Measurements from ENCODE around the gene MXD1. TPM values are rescaled to one million over a fixed set of nuclear protein-coding genes. Genes with fewer than 3 reads are reported as not detected.

Gene MXD1
- polyA plus RNA-seq, 3 donors: 83.1 to 247 (median 112) TPM

GRCh38 chr2:69918401-69918800 is 3.5 kb downstream of the MXD1 start:
- H3K27ac ChIP-seq (ENCODE audit: low read depth in 1 of 2, low read length in 2 of 2): peak overlapping the region in 1 of 2 donors; percentile 90
- peak overlapping the region; percentile 25 to 98 (median 85) for H3K4me3 ChIP-seq (replicated peaks in 1 of 3; ENCODE audit: low read depth in 2 of 3, low read length in 3 of 3)
- intact Hi-C loops (cut with micrococcal nuclease): loop anchor here in 1 of 2 donors (5.0 kb wide), 1 partner anchor 169 kb away; the partner anchor contains the start of gene PCBP1
- H3K4me1 ChIP-seq (ENCODE audit: control insufficient read depth in 1 of 2, insufficient read depth in 2 of 2, low read length in 2 of 2): peaks cover 39 to 46% of the 10 kb centered on the region in 2 donors
- H4K20me1 ChIP-seq (ENCODE audit: insufficient read depth, low read length): peaks cover 35% of the 10 kb centered on the region
- Mint-ChIP-seq H3K9me3 (peaks cover 0 to 2% (median 0%) of the 10 kb centered on the region in 7 donors), H3K27ac (peak overlapping the region; percentile 89 to 94 (median 91)), H3K4me1 (peaks cover 33% of the 10 kb centered on the region), H3K36me3 (peaks cover 56 to 69% of the 10 kb centered on the region in 2 donors), H3K4me3 (peak overlapping the region; percentile 59 to 90), H3K27me3 (ENCODE audit: low read depth in 3 of 3) (peaks cover 0 to 2% (median 0%) of the 10 kb centered on the region in 3 donors)
- H3K27me3 ChIP-seq (ENCODE audit: control insufficient read depth in 2 of 2, insufficient read depth in 2 of 2, low read length in 2 of 2): no peaks in the 10 kb centered on the region
- no peaks in the 10 kb centered on the region for H3K9me3 ChIP-seq (replicated peaks in 1 of 2; ENCODE audit: control insufficient read depth in 1 of 2, insufficient read depth in 1 of 2, low read length in 2 of 2)
- peak; percentile 45 to 75 (median 69) for DNase-seq
- peaks cover 87% of the 10 kb centered on the region for H3K79me2 ChIP-seq (ENCODE audit: insufficient read depth, low read length)
- H2AFZ ChIP-seq (ENCODE audit: insufficient read depth, low read depth, low read length, poor library complexity, severe bottlenecking): no peak overlapping the region
- no peak for TF ChIP-seq CTCF (IDR thresholded peaks at IDR 0.05)
- H3K9ac ChIP-seq (ENCODE audit: insufficient read depth, low read length, poor library complexity, severe bottlenecking): peak overlapping the region; percentile 57
- H3K36me3 ChIP-seq (replicated peaks in 1 of 2; ENCODE audit: control insufficient read depth in 1 of 2, insufficient read depth in 2 of 2, low read length in 2 of 2): peaks cover 44 to 59% of the 10 kb centered on the region in 2 donors
- WGBS (ENCODE audit: insufficient coverage): no CpG with 5 or more reads among the region's 3 CpGs
- peak overlapping the region; percentile 77 for H3K4me2 ChIP-seq (replicated peaks; ENCODE audit: extremely low read depth, low read length, poor library complexity, severe bottlenecking)

DNA sequence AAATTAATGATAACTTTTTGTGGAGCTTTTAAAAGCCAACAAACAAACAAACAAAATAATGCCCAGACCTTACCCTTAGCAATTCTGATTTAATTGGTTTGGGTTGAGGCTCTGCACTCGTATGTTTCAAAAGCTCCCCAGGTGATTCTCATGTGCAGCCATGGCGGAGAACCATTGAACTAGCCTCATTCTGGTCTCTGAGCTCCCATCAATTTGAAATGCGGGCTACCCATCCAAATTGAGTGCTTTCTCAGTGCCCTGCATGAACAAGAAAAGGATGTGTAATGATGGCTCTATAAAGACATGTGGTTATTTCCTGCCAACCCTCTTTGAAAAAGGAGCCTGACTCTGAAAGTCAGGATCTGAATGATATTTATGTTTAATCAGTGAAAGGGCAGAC is 8.2 kb downstream of the MXD1 start:
- WGBS (ENCODE audit: insufficient coverage): 93% methylated on average over 2 of the region's 3 CpGs
- no peaks in the 10 kb centered on the region for H3K9me3 ChIP-seq (replicated peaks in 1 of 2; ENCODE audit: control insufficient read depth in 1 of 2, insufficient read depth in 1 of 2, low read length in 2 of 2)
- Mint-ChIP-seq H3K4me1 (peaks cover 53% of the 10 kb centered on the region), H3K27me3 (ENCODE audit: low read depth in 3 of 3) (peaks cover 0 to 2% (median 0%) of the 10 kb centered on the region in 3 donors), H3K27ac (peak overlapping the region in 3 of 7 donors; percentile 43 to 54 (median 48)), H3K9me3 (peaks cover 0 to 4% (median 0%) of the 10 kb centered on the region in 7 donors), H3K36me3 (peaks cover 72 to 89% of the 10 kb centered on the region in 2 donors), H3K4me3 (no peak overlapping the region)
- no peak for DNase-seq
- no peak overlapping the region for H2AFZ ChIP-seq (ENCODE audit: insufficient read depth, low read depth, low read length, poor library complexity, severe bottlenecking)
- no peaks in the 10 kb centered on the region for H3K27me3 ChIP-seq (ENCODE audit: control insufficient read depth in 2 of 2, insufficient read depth in 2 of 2, low read length in 2 of 2)
- no peak overlapping the region for H3K27ac ChIP-seq (ENCODE audit: low read depth in 1 of 2, low read length in 2 of 2)
- H3K4me2 ChIP-seq (replicated peaks; ENCODE audit: extremely low read depth, low read length, poor library complexity, severe bottlenecking): no peak overlapping the region
- peaks cover 17% of the 10 kb centered on the region for H4K20me1 ChIP-seq (ENCODE audit: insufficient read depth, low read length)
- no peak for TF ChIP-seq CTCF (IDR thresholded peaks at IDR 0.05)
- H3K4me1 ChIP-seq (ENCODE audit: control insufficient read depth in 1 of 2, insufficient read depth in 2 of 2, low read length in 2 of 2): peaks cover 26 to 55% of the 10 kb centered on the region in 2 donors
- H3K9ac ChIP-seq (ENCODE audit: insufficient read depth, low read length, poor library complexity, severe bottlenecking): no peak overlapping the region
- H3K79me2 ChIP-seq (ENCODE audit: insufficient read depth, low read length): peaks cover 99% of the 10 kb centered on the region
- H3K4me3 ChIP-seq (replicated peaks in 1 of 3; ENCODE audit: low read depth in 2 of 3, low read length in 3 of 3): no peak overlapping the region
- intact Hi-C loops (cut with micrococcal nuclease): loop anchor here in 1 of 2 donors (10.0 kb wide), 1 partner anchor 52 kb away; no protein-coding TSS in a partner anchor
- peaks cover 48 to 92% of the 10 kb centered on the region in 2 donors for H3K36me3 ChIP-seq (replicated peaks in 1 of 2; ENCODE audit: control insufficient read depth in 1 of 2, insufficient read depth in 2 of 2, low read length in 2 of 2)

Data from CD14-positive monocyte (primary cell).